Astrocyte (in vitro differentiated cells and primary cell): ENCODE measurements around the gene FAM13A. TPM values are rescaled to one million over a fixed set of nuclear protein-coding genes. Genes with fewer than 3 reads are reported as not detected.

Experiments
- DNase-seq: peaks from one replicate; pipeline ENCODE4 v3.0.0-alpha.2; 2010; ENCODE audit warnings: low read depth
- FAIRE-seq: peaks from 2 replicates; lab custom pipeline; 2011; peaks lifted over from hg19 to GRCh38; lab: Jason Lieb, UNC
- H2AFZ ChIP-seq: 2 replicates; pipeline ENCODE4 v1.6.0; 2012; ENCODE audit warnings: low read depth, low read length, inconsistent platforms
- H3K27ac ChIP-seq: 2 replicates; pipeline ENCODE4 v1.5.1; 2011; ENCODE audit warnings: low read depth, low read length, inconsistent platforms
- H3K27me3 ChIP-seq: 2 replicates; pipeline ENCODE4 v1.6.0; 2011; ENCODE audit warnings: low read length, inconsistent platforms; ENCODE audit not compliant: insufficient read depth
- H3K36me3 ChIP-seq: 2 replicates; pipeline ENCODE4 v1.5.1; 2011; ENCODE audit warnings: low read length, inconsistent platforms; ENCODE audit not compliant: insufficient read depth
- H3K4me1 ChIP-seq: 2 replicates; pipeline ENCODE4 v1.5.1; 2011; ENCODE audit warnings: low read length, inconsistent platforms; ENCODE audit not compliant: insufficient read depth
- H3K4me2 ChIP-seq: 2 replicates; pipeline ENCODE4 v1.6.0; 2012; ENCODE audit warnings: low read length, inconsistent platforms
- H3K4me3 ChIP-seq: 2 replicates; pipeline ENCODE4 v1.5.1; 2011; ENCODE audit warnings: low read depth, mild to moderate bottlenecking, low read length, inconsistent platforms; ENCODE audit not compliant: insufficient read depth
- H3K79me2 ChIP-seq: 2 replicates; pipeline ENCODE4 v1.6.0; 2012; ENCODE audit warnings: mild to moderate bottlenecking, low read length, inconsistent platforms; ENCODE audit not compliant: insufficient read depth
- H3K9ac ChIP-seq: 2 replicates; pipeline ENCODE4 v1.6.0; 2012; ENCODE audit warnings: mild to moderate bottlenecking, low read length, inconsistent platforms
- H3K9me3 ChIP-seq: 2 replicates; pipeline ENCODE4 v1.5.1; 2012; ENCODE audit warnings: low read depth, mild to moderate bottlenecking, low read length, inconsistent platforms; ENCODE audit not compliant: insufficient read depth
- H4K20me1 ChIP-seq: 2 replicates; pipeline ENCODE4 v1.6.0; 2012; ENCODE audit warnings: low read length, inconsistent platforms; ENCODE audit not compliant: insufficient read depth
- H3K27ac Mint-ChIP-seq: one replicate; pipeline ENCODE4 v1.8.0; 2021; ENCODE audit warnings: mild to moderate bottlenecking, mixed read lengths; ENCODE audit not compliant: unreplicated experiment
- H3K27me3 Mint-ChIP-seq: one replicate; pipeline ENCODE4 v1.8.0; 2021; ENCODE audit warnings: low read depth, mixed read lengths; ENCODE audit not compliant: unreplicated experiment
- H3K36me3 Mint-ChIP-seq: one replicate; pipeline ENCODE4 v1.8.0; 2021; ENCODE audit warnings: low read depth, mixed read lengths; ENCODE audit not compliant: unreplicated experiment
- H3K4me1 Mint-ChIP-seq: one replicate; pipeline ENCODE4 v1.8.0; 2021; ENCODE audit warnings: low read depth, mixed read lengths; ENCODE audit not compliant: unreplicated experiment
- H3K4me3 Mint-ChIP-seq: one replicate; pipeline ENCODE4 v1.8.0; 2021; ENCODE audit warnings: mild to moderate bottlenecking, moderate library complexity, mixed read lengths; ENCODE audit not compliant: unreplicated experiment
- H3K9me3 Mint-ChIP-seq: one replicate; pipeline ENCODE4 v1.8.0; 2021; ENCODE audit warnings: mild to moderate bottlenecking, mixed read lengths; ENCODE audit not compliant: unreplicated experiment
- CTCF ChIP-seq: IDR thresholded peaks from 2 replicates; pipeline ENCODE4 v1.5.1; 2011; ENCODE audit warnings: low read depth, mild to moderate bottlenecking, inconsistent platforms, low read length, moderate library complexity; ENCODE audit not compliant: insufficient read depth
- EZH2 ChIP-seq: IDR thresholded peaks from 2 replicates; pipeline ENCODE4 v1.6.1; 2012; ENCODE audit warnings: mild to moderate bottlenecking, low read length, inconsistent platforms; ENCODE audit not compliant: insufficient read depth
- total RNA-seq: library from RNA; stranded (reverse); gene quantifications from 2 replicates; pipeline ENCODE4 v1.2.1, GENCODE V29; 2021

FAM13A gene
- total RNA-seq, 1 donor from 2014 or later = 12.0 TPM

- Histone ChIP-seq H2AFZ (no peak overlapping the region), H4K20me1 (no peaks in the 10 kb centered on the region), H3K27ac (no peak overlapping the region), H3K4me1 (no peaks in the 10 kb centered on the region), H3K36me3 (no peaks in the 10 kb centered on the region), H3K4me2 (no peak overlapping the region), H3K4me3 (no peak overlapping the region), H3K79me2 (no peaks in the 10 kb centered on the region), H3K9ac (no peak overlapping the region), H3K9me3 (peaks cover under 1% of the 10 kb centered on the region), H3K27me3 (no peaks in the 10 kb centered on the region)
- H3K36me3 Mint-ChIP-seq = peaks cover 23% of the 10 kb centered on the region
- H3K9me3 Mint-ChIP-seq = peaks cover 2% of the 10 kb centered on the region
- FAIRE-seq = no peak
- H3K4me1 Mint-ChIP-seq = no peaks in the 10 kb centered on the region
- DNase-seq = no peak
- no peak for TF ChIP-seq CTCF
- TF ChIP-seq EZH2 = no peak
- no peak overlapping the region for H3K4me3 Mint-ChIP-seq
- H3K27me3 Mint-ChIP-seq = no peaks in the 10 kb centered on the region
- H3K27ac Mint-ChIP-seq = no peak overlapping the region
These were observed 47.1 kb downstream of the FAM13A start for GRCh38 chr4:89009761-89010369.

GRCh38 chr4:89009115-89009514 is 47.9 kb downstream of the FAM13A start:
- no peaks in the 10 kb centered on the region for H3K4me1 ChIP-seq
- no peaks in the 10 kb centered on the region for H4K20me1 ChIP-seq
- H3K9ac ChIP-seq = no peak overlapping the region
- H3K9me3 Mint-ChIP-seq = peaks cover 2% of the 10 kb centered on the region
- no peaks in the 10 kb centered on the region for H3K36me3 ChIP-seq
- H3K79me2 ChIP-seq = no peaks in the 10 kb centered on the region
- FAIRE-seq (no peak), DNase-seq (no peak)
- H3K4me3 ChIP-seq = no peak overlapping the region
- H3K27ac Mint-ChIP-seq = no peak overlapping the region
- H3K27me3 ChIP-seq = no peaks in the 10 kb centered on the region
- no peak overlapping the region for H2AFZ ChIP-seq
- TF ChIP-seq CTCF = no peak
- no peak for TF ChIP-seq EZH2
- no peaks in the 10 kb centered on the region for H3K4me1 Mint-ChIP-seq
- no peak overlapping the region for H3K27ac ChIP-seq
- H3K27me3 Mint-ChIP-seq = no peaks in the 10 kb centered on the region
- peaks cover 18% of the 10 kb centered on the region for H3K36me3 Mint-ChIP-seq
- H3K4me2 ChIP-seq = no peak overlapping the region
- no peak overlapping the region for H3K4me3 Mint-ChIP-seq
- H3K9me3 ChIP-seq = no peaks in the 10 kb centered on the region

GRCh38 chr4:89008166-89008565 is 48.8 kb downstream of the FAM13A start:
- H3K9ac ChIP-seq = no peak overlapping the region
- H3K4me3 ChIP-seq = no peak overlapping the region
- H3K27me3 ChIP-seq = no peaks in the 10 kb centered on the region
- TF ChIP-seq EZH2 (no peak), CTCF (no peak)
- H3K36me3 Mint-ChIP-seq = peaks cover 18% of the 10 kb centered on the region
- no peaks in the 10 kb centered on the region for H3K36me3 ChIP-seq
- no peak overlapping the region for H3K4me3 Mint-ChIP-seq
- no peak overlapping the region for H3K27ac Mint-ChIP-seq
- no peaks in the 10 kb centered on the region for H4K20me1 ChIP-seq
- H3K9me3 Mint-ChIP-seq = peaks cover 2% of the 10 kb centered on the region
- no peaks in the 10 kb centered on the region for H3K4me1 ChIP-seq
- DNase-seq (no peak), FAIRE-seq (no peak)
- H3K4me1 Mint-ChIP-seq = no peaks in the 10 kb centered on the region
- no peaks in the 10 kb centered on the region for H3K27me3 Mint-ChIP-seq
- no peak overlapping the region for H2AFZ ChIP-seq
- H3K79me2 ChIP-seq = no peaks in the 10 kb centered on the region
- H3K27ac ChIP-seq = no peak overlapping the region
- H3K4me2 ChIP-seq = no peak overlapping the region
- H3K9me3 ChIP-seq = no peaks in the 10 kb centered on the region
